ENCODE data around the gene ZFC3H1. TPM values are rescaled to one million over a fixed set of nuclear protein-coding genes. Genes with fewer than 3 reads are reported as not detected.
"Not testable (repeated sequence)": the region's sequence is repeated elsewhere in the genome, so short reads cannot be mapped to it uniquely, and the experiment has no call there.

ZFC3H1 gene
- total and polyA plus RNA-seq, 2 of the 8 experiments (the other 6 are each of a cell fraction or from before 2014, with no cell fraction given) = 20.0 to 32.4 TPM

- H4K20me1 ChIP-seq (replicated peaks in 1 of 2; ENCODE audit: control insufficient read depth in 1 of 2, insufficient read depth in 2 of 2, low read length in 2 of 2); H4K8ac ChIP-seq (ENCODE audit: extremely low read depth, insufficient read depth, low read length); H3K14ac ChIP-seq (ENCODE audit: insufficient read length); FAIRE-seq; H3K18ac ChIP-seq (ENCODE audit: extremely low read depth, low read length); H3K79me1 ChIP-seq (ENCODE audit: low read depth, low read length); H3K79me2 ChIP-seq (ENCODE audit: control insufficient read depth in 1 of 2, insufficient read depth in 2 of 2, low read length in 2 of 2); H2AFZ ChIP-seq (ENCODE audit: low read length); H2AK5ac ChIP-seq (ENCODE audit: low read depth, low read length); H3K9me3 ChIP-seq (ENCODE audit: insufficient read depth in 2 of 2, low read depth in 1 of 2, low read length in 1 of 2); H3K36me3 ChIP-seq (ENCODE audit: control insufficient read depth in 2 of 4, insufficient read depth in 4 of 4, low read length in 3 of 4); H3K4ac ChIP-seq (replicated peaks; ENCODE audit: insufficient read length, low read depth, low read length); H2BK120ac ChIP-seq (replicated peaks; ENCODE audit: low read depth, low read length); H2BK15ac ChIP-seq (ENCODE audit: low read length); H3K56ac ChIP-seq (replicated peaks; ENCODE audit: insufficient read length, low read depth, low read length); H3K23me2 ChIP-seq (ENCODE audit: low read depth, low read length); H3K4me3 ChIP-seq (ENCODE audit: extremely low read depth in 1 of 4, insufficient read depth in 2 of 4, low read depth in 3 of 4, low read length in 4 of 4); H3K4me2 ChIP-seq (ENCODE audit: insufficient read depth in 1 of 2, low read depth in 2 of 2, low read length in 2 of 2); H2BK12ac ChIP-seq (ENCODE audit: low read depth, low read length); H4K91ac ChIP-seq (replicated peaks; ENCODE audit: insufficient read length, low read length); H3K4me1 ChIP-seq (replicated peaks in 1 of 4; ENCODE audit: control insufficient read depth in 3 of 4, insufficient read depth in 4 of 4, low read length in 3 of 4); H2BK20ac ChIP-seq (ENCODE audit: low read length); H3K27me3 ChIP-seq (replicated peaks in 1 of 4; ENCODE audit: control insufficient read depth in 3 of 4, extremely low read depth in 1 of 4, insufficient read depth in 3 of 4, low read length in 3 of 4); H4K5ac ChIP-seq (ENCODE audit: insufficient read length, low read depth, low read length); H3K9ac ChIP-seq (replicated peaks in 1 of 4; ENCODE audit: extremely low read depth in 1 of 4, low read depth in 3 of 4, low read length in 3 of 4); POLR2A ChIA-PET (ENCODE audit: partially characterized antibody); H3K27ac ChIP-seq (ENCODE audit: low read depth, low read length); H3K23ac ChIP-seq (ENCODE audit: insufficient read length); DNase-seq (ENCODE audit: low read depth in 1 of 2, low spot score in 2 of 2); H2BK5ac ChIP-seq (ENCODE audit: low read depth, low read length): not testable (repeated sequence)
- CTCF ChIA-PET (ENCODE audit: partially characterized antibody) = interaction anchor here (0.8 to 1.3 kb wide), 2 partner anchors 15 to 53 kb away, joined by 3 read pairs; no protein-coding TSS in a partner anchor
- WGBS, 2 experiments (ENCODE audit: extremely low coverage in 1 of 2, insufficient coverage in 1 of 2, insufficient read length in 1 of 2, insufficient replicate concordance in 2 of 2, low coverage in 1 of 2, low lambda C conversion rate in 2 of 2, missing lambda C conversion rate in 1 of 2) = 93% methylated on average over 5 of the region's 5 CpGs; no CpG with 5 or more reads in 1 of the 2 experiments
Measured at GRCh38 chr12:71693651-71694050, 30.0 kb upstream of the ZFC3H1 start.

All from H1 (cell line).